ENCODE data around the gene PLCG1. TPM values are rescaled to one million over a fixed set of nuclear protein-coding genes. Genes with fewer than 3 reads are reported as not detected.
A peak's percentile ranks its signal among the peaks of the same experiment; 100 is the strongest.

Gene PLCG1
- total and polyA plus RNA-seq, 9 of the 15 experiments (the other 6 are each of a cell fraction or from before 2014, with no cell fraction given): 1.7 to 67.0 (median 34.8) TPM

DNA sequence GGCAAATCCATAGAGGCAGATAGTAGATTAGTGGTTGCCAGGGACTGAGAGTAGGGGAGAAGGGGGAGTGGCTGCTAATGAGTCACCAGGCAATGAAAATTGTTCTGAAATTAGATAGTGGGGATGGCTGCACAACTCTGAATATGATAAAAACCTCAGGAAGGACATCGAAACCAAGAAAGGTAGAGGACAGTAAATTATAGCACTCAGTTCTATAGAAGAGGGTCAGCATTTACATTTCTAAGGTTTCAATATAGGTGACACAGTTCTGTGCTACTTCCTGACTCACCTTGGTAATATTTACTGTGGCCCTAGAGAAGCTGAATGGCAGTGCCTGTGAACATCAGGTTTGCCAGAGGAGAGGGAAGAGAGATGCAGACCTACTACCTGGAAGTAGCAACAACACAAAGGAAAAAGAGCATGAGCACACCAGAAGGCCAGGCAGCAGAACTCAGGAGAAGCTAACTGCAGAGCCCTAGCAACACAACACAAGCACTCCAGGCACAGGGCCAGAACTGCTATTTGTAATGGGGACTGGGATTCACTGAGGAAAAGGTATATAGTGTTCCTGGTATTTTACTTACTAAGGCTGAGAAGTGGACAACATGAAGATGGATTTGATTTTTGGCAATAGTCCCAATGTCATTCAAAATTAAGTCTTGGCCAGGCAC is 75.9 kb downstream of the PLCG1 start (continued):
- TF ChIP-seq PHF8 (IDR thresholded peaks at IDR 0.05; ENCODE audit: borderline replicate concordance, low read length) (no peak), JUN (IDR thresholded peaks at IDR 0.05; ENCODE audit: borderline replicate concordance, low read depth, low read length) (peak; percentile 51; the same call in 1 of the 2 replicates), JUN (CRISPR knock-in tag; IDR thresholded peaks at IDR 0.05; ENCODE audit: borderline replicate concordance) (no peak), ZNF175 (CRISPR knock-in tag; IDR thresholded peaks at IDR 0.05; ENCODE audit: low read depth) (no peak), CREBBP (IDR thresholded peaks at IDR 0.05; ENCODE audit: low read depth, low read length) (no peak), ZNF75A (CRISPR knock-in tag; IDR thresholded peaks at IDR 0.05) (no peak)
- TF ChIP-seq, protein P1, sequence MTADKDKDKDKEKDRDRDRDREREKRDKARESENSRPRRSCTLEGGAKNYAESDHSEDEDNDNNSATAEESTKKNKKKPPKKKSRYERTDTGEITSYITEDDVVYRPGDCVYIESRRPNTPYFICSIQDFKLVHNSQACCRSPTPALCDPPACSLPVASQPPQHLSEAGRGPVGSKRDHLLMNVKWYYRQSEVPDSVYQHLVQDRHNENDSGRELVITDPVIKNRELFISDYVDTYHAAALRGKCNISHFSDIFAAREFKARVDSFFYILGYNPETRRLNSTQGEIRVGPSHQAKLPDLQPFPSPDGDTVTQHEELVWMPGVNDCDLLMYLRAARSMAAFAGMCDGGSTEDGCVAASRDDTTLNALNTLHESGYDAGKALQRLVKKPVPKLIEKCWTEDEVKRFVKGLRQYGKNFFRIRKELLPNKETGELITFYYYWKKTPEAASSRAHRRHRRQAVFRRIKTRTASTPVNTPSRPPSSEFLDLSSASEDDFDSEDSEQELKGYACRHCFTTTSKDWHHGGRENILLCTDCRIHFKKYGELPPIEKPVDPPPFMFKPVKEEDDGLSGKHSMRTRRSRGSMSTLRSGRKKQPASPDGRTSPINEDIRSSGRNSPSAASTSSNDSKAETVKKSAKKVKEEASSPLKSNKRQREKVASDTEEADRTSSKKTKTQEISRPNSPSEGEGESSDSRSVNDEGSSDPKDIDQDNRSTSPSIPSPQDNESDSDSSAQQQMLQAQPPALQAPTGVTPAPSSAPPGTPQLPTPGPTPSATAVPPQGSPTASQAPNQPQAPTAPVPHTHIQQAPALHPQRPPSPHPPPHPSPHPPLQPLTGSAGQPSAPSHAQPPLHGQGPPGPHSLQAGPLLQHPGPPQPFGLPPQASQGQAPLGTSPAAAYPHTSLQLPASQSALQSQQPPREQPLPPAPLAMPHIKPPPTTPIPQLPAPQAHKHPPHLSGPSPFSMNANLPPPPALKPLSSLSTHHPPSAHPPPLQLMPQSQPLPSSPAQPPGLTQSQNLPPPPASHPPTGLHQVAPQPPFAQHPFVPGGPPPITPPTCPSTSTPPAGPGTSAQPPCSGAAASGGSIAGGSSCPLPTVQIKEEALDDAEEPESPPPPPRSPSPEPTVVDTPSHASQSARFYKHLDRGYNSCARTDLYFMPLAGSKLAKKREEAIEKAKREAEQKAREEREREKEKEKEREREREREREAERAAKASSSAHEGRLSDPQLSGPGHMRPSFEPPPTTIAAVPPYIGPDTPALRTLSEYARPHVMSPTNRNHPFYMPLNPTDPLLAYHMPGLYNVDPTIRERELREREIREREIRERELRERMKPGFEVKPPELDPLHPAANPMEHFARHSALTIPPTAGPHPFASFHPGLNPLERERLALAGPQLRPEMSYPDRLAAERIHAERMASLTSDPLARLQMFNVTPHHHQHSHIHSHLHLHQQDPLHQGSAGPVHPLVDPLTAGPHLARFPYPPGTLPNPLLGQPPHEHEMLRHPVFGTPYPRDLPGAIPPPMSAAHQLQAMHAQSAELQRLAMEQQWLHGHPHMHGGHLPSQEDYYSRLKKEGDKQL (CRISPR knock-in tag; IDR thresholded peaks at IDR 0.05; ENCODE audit: borderline replicate concordance): no peak
- TF ChIP-seq, protein P2, sequence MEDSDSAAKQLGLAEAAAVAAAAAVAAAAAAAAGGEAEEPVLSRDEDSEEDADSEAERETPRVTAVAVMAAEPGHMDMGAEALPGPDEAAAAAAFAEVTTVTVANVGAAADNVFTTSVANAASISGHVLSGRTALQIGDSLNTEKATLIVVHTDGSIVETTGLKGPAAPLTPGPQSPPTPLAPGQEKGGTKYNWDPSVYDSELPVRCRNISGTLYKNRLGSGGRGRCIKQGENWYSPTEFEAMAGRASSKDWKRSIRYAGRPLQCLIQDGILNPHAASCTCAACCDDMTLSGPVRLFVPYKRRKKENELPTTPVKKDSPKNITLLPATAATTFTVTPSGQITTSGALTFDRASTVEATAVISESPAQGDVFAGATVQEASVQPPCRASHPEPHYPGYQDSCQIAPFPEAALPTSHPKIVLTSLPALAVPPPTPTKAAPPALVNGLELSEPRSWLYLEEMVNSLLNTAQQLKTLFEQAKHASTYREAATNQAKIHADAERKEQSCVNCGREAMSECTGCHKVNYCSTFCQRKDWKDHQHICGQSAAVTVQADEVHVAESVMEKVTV (CRISPR knock-in tag; IDR thresholded peaks at IDR 0.05): no peak
- TF ChIP-seq, protein P3, sequence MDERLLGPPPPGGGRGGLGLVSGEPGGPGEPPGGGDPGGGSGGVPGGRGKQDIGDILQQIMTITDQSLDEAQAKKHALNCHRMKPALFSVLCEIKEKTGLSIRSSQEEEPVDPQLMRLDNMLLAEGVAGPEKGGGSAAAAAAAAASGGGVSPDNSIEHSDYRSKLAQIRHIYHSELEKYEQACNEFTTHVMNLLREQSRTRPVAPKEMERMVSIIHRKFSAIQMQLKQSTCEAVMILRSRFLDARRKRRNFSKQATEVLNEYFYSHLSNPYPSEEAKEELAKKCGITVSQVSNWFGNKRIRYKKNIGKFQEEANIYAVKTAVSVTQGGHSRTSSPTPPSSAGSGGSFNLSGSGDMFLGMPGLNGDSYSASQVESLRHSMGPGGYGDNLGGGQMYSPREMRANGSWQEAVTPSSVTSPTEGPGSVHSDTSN (CRISPR knock-in tag; IDR thresholded peaks at IDR 0.05; ENCODE audit: low read depth): no peak
- TF ChIP-seq, protein P3 (tag; conservative IDR thresholded peaks at IDR 0.05; ENCODE audit: low read depth): no peak
